Liver (tissue), 3 donors: Measurements from ENCODE around the gene KRT6C.

Source experiments
- ATF3 ChIP-seq: IDR thresholded peaks from 2 replicates; pipeline ENCODE4 v1.6.1; 2016; ENCODE audit warnings: antibody characterized with exemption
- CTCF ChIP-seq: fragments of 150-350 bp; IDR thresholded peaks from 2 replicates; pipeline ENCODE4 v1.5.1; 2017; ENCODE audit warnings: improper control_type of control experiment, low read depth, low read length; ENCODE audit not compliant: missing input control
- EGR1 ChIP-seq, 2 donors: IDR thresholded peaks; 2 replicates each; pipeline ENCODE4 v1.6.1; 2016 to 2018; ENCODE audit warnings: antibody characterized with exemption in 2 of 2, low read depth in 2 of 2
- FOXA1 ChIP-seq: IDR thresholded peaks from 2 replicates; pipeline ENCODE4 v1.6.1; 2016; ENCODE audit warnings: antibody characterized with exemption
- JUND ChIP-seq, 2 donors: IDR thresholded peaks; 2 replicates each; pipeline ENCODE4 v1.6.1; 2016; ENCODE audit warnings: antibody characterized with exemption in 2 of 2
- MAX ChIP-seq: IDR thresholded peaks from 2 replicates; pipeline ENCODE4 v1.6.1; 2016; ENCODE audit warnings: antibody characterized with exemption
- RAD21 ChIP-seq, 2 donors: IDR thresholded peaks; 2 replicates each; pipeline ENCODE4 v1.6.1; 2016; ENCODE audit warnings: antibody characterized with exemption in 2 of 2, mild to moderate bottlenecking in 2 of 2
- REST ChIP-seq: IDR thresholded peaks from 2 replicates; pipeline ENCODE4 v1.6.1; 2016; ENCODE audit warnings: antibody characterized with exemption, mild to moderate bottlenecking
- RXRA ChIP-seq, 2 donors: IDR thresholded peaks; 2 replicates each; pipeline ENCODE4 v1.6.1; 2017 to 2018; ENCODE audit warnings: antibody characterized with exemption in 2 of 2, mild to moderate bottlenecking in 1 of 2
- SP1 ChIP-seq: IDR thresholded peaks from 2 replicates; pipeline ENCODE4 v1.6.1; 2018; ENCODE audit warnings: antibody characterized with exemption, mild to moderate bottlenecking
- TAF1 ChIP-seq: conservative IDR thresholded peaks from 2 replicates; pipeline ENCODE4 v1.6.1; 2016; ENCODE audit warnings: antibody characterized with exemption, mild to moderate bottlenecking
- YY1 ChIP-seq: IDR thresholded peaks from 2 replicates; pipeline ENCODE4 v1.6.1; 2016; ENCODE audit warnings: antibody characterized with exemption, mild to moderate bottlenecking
- ZBTB33 ChIP-seq: IDR thresholded peaks from 2 replicates; pipeline ENCODE4 v1.6.1; 2016; ENCODE audit warnings: antibody characterized with exemption
- donor health status: healthy.
- donor health status: healthy.

- TF ChIP-seq CTCF (no peak), EGR1 (IDR thresholded peaks at IDR 0.05; ENCODE audit: low read depth in 2 of 2) (no peak), YY1 (no peak), SP1 (no peak), RXRA (IDR thresholded peaks at IDR 0.05) (no peak), FOXA1 (no peak), ZBTB33 (no peak), RAD21 (IDR thresholded peaks at IDR 0.05) (no peak), JUND (IDR thresholded peaks at IDR 0.05) (no peak), MAX (no peak), ATF3 (no peak), REST (no peak), TAF1 (no peak)
These were observed 12.8 kb upstream of the KRT6C start for GRCh38 chr12:52486166-52487105.
